Mammary microvascular endothelial cell (primary cell): ENCODE measurements around the gene SMC2. TPM values are rescaled to one million over a fixed set of nuclear protein-coding genes. Genes with fewer than 3 reads are reported as not detected.

Experiments
- total RNA-seq: library from RNA; depleted of rRNA; stranded (reverse); fragments of >200 nt; gene quantifications from 2 replicates; pipeline ENCODE4 v1.2.3, GENCODE V29; 2015

SMC2 gene
- total RNA-seq = 22.0 and 22.7 TPM in 2 replicates

DNA sequence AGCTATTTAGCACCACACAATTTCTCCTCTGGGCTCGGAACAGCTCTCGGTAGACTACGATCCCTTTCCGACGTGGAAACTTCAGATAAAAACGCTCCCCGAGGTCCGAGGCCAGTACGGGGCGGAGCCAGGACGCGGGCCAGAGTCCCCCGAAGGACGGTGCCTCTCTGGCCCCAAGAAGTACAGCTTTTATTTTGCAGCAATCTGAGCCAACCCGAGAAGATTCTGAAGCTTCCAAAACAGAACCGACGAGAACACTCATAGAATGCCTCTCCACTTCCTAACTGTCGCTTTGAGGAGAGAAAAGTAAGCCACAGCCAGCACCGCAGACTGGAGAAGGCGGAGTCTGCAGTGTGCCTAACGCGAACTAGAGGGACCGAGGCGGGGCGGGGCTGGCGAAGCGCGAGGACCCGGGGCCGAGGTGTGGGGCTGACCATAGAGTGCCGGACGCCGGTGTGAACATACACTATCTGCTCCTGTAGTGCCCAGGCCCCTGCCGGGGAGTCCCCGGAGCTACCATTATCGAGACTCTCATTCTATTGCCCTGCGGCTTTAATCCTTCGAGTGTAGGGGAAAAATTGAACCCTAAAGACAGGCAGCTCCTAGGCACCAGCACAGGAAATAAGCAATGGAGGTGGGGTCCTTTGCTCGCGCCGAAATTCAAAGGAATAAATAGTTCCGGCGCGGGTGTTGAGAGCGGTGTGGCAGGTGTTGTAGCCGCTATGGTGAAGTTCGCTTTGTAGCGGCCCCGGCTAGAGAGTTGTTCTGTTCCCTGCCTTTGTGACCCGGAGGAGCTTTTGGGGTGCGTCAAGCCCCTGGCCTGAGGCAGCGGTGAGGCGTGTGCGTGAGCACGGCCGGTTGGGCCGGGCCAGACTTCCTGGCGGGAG is at the start of gene SMC2:
TSS of gene SMC2 (plus strand) at position 663 of the 887 bp plus-strand sequence. CDS start 1,076 bp downstream, outside the sequence.

